Epithelial cell of proximal tubule (primary cell): ENCODE results near the gene ZBTB37. TPM values are rescaled to one million over a fixed set of nuclear protein-coding genes. Genes with fewer than 3 reads are reported as not detected.
"Not testable (repeated sequence)": the region's sequence is repeated elsewhere in the genome, so short reads cannot be mapped to it uniquely, and the experiment has no call there.

Source experiments
- DNase-seq: peaks from one replicate; pipeline ENCODE4 v3.0.0-alpha.2; 2011; ENCODE audit warnings: low read depth
- H3K4me3 ChIP-seq: 2 replicates; pipeline ENCODE4 v1.5.1; 2011; ENCODE audit warnings: low read depth, mild to moderate bottlenecking, low read length
- CTCF ChIP-seq: conservative IDR thresholded peaks from 2 replicates; pipeline ENCODE4 v1.5.1; 2012; ENCODE audit warnings: low read depth, mild to moderate bottlenecking, low read length
- total RNA-seq: library from RNA; depleted of rRNA; stranded (reverse); fragments of >200 nt; gene quantifications from 2 replicates; pipeline ENCODE4 v1.2.3, GENCODE V29; 2015

Gene ZBTB37
- total RNA-seq, 1 donor from 2014 or later, result 2.2 TPM

- no peak overlapping the region for H3K4me3 ChIP-seq
- DNase-seq, result no peak
- TF ChIP-seq CTCF, result no peak
Measured at GRCh38 chr1:173920861-173921260, 52.7 kb downstream of the ZBTB37 start.

- DNase-seq, result no peak
Measured at GRCh38 chr1:173925306-173926242, 57.4 kb downstream of the ZBTB37 start.

GRCh38 chr1:173930541-173930940 is 62.4 kb downstream of the ZBTB37 start:
- H3K4me3 ChIP-seq, DNase-seq: not testable (repeated sequence)

More at GRCh38 chr1:173925306-173926242, 57.4 kb downstream of the ZBTB37 start:
- H3K4me3 ChIP-seq, result no peak overlapping the region
- no peak for TF ChIP-seq CTCF

- no peak for DNase-seq
- no peak for TF ChIP-seq CTCF
Measured at GRCh38 chr1:173934440-173934839, 66.3 kb downstream of the ZBTB37 start.

GRCh38 chr1:173937062-173937461 is 68.9 kb downstream of the ZBTB37 start:
- no peak overlapping the region for H3K4me3 ChIP-seq
- DNase-seq, result no peak
- no peak for TF ChIP-seq CTCF

More at GRCh38 chr1:173934440-173934839, 66.3 kb downstream of the ZBTB37 start:
- no peak overlapping the region for H3K4me3 ChIP-seq

GRCh38 chr1:173946380-173946921 is 78.3 kb downstream of the ZBTB37 start:
- no peak for TF ChIP-seq CTCF
- no peak overlapping the region for H3K4me3 ChIP-seq
- DNase-seq, result no peak

GRCh38 chr1:173948594-173948993 is 80.4 kb downstream of the ZBTB37 start:
- DNase-seq, result no peak
- H3K4me3 ChIP-seq, result no peak overlapping the region
- no peak for TF ChIP-seq CTCF

Other genes with a start within 250 kb of the ZBTB37 start
- not detected in 2 replicates for gene TEX50, start 233.0 kb upstream of the ZBTB37 start, total RNA-seq
- 0.35 TPM in 1 of 2 replicates, not detected in the other for gene ANKRD45, start 198.5 kb upstream of the ZBTB37 start, total RNA-seq
- gene KLHL20, start 153.4 kb upstream of the ZBTB37 start, total RNA-seq, result 6.7 and 8.2 TPM in 2 replicates
- 36.3 and 39.6 TPM in 2 replicates for gene DARS2, start 43.7 kb upstream of the ZBTB37 start, total RNA-seq
- gene CENPL, start 43.5 kb upstream of the ZBTB37 start, total RNA-seq, result 11.8 and 17.7 TPM in 2 replicates
- gene GAS5, start 391 bp upstream of the ZBTB37 start, total RNA-seq, result 319 and 645 TPM in 2 replicates
- gene SERPINC1, start 48.9 kb downstream of the ZBTB37 start, total RNA-seq, result not detected in 2 replicates
- gene RC3H1, start 154.0 kb downstream of the ZBTB37 start, total RNA-seq, result 9.5 and 11.5 TPM in 2 replicates